SK-N-MC (cell line): Measurements from ENCODE around the gene RPN1.

ENCODE experiments used
- DNase-seq: peaks from one replicate; pipeline ENCODE4 v3.0.0-alpha.2; 2011; ENCODE audit warnings: low read depth, low spot score
- H3K27ac ChIP-seq: fragments of 200-600 bp; sonication (generic); 2 replicates; pipeline ENCODE4 v1.5.1; 2016; ENCODE audit warnings: mixed run types
- H3K36me3 ChIP-seq: fragments of 200-600 bp; sonication (generic); 2 replicates; pipeline ENCODE4 v1.6.1; 2017; ENCODE audit warnings: antibody characterized with exemption, low read length, mixed read lengths; ENCODE audit not compliant: insufficient read depth
- H3K4me3 ChIP-seq: fragments of 200-600 bp; sonication (generic); 2 replicates; pipeline ENCODE4 v1.5.1; 2016
- H3K9ac ChIP-seq: fragments of 200-600 bp; sonication (generic); 2 replicates; pipeline ENCODE4 v1.8.0; 2017; ENCODE audit warnings: mixed run types, mixed read lengths; ENCODE audit not compliant: insufficient read length
- H3K9me3 ChIP-seq: fragments of 200-600 bp; sonication (generic); 2 replicates; pipeline ENCODE4 v1.6.1; 2017; ENCODE audit warnings: low read depth, mild to moderate bottlenecking, antibody characterized with exemption, low read length, moderate library complexity, mixed read lengths
- EZH2 ChIP-seq: fragments of 200-600 bp; sonication (generic); IDR thresholded peaks from one replicate; pipeline ENCODE4 v1.6.1; 2017; ENCODE audit warnings: antibody characterized with exemption
- FOXP2 ChIP-seq: optimal IDR thresholded peaks from 2 replicates; pipeline ENCODE3; 2011; ENCODE audit warnings: mild to moderate bottlenecking, moderate library complexity; ENCODE audit not compliant: insufficient read depth; ENCODE audit errors: extremely low read length, control extremely low read depth
- POLR2AphosphoS5 ChIP-seq: IDR thresholded peaks from 2 replicates; pipeline ENCODE4 v1.6.1; 2012; ENCODE audit warnings: mild to moderate bottlenecking, low read depth, low read length, borderline replicate concordance

The RPN1 gene

DNA sequence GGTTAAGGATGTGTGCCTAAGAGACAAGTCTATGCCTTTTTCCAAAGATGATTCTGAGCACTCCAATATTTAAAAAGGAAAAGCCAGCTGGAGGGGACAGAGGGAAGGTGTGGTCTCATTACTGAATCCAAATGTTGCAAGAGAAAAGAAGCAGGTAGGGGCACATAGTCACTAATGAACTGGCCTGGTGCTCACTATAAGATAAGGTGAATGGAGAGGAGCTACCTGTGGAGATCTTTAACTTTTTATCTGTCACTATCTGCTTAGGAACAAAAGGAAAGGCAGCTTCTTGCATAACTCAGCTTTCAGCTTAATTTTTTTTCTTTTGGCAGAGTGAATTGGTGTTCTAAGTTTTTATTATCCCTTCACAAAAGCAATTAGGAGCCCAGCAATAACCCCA is 69.1 kb downstream of the RPN1 start:
- no peak overlapping the region for H3K9ac ChIP-seq
- no peak for TF ChIP-seq POLR2AphosphoS5
- no peak for TF ChIP-seq FOXP2
- TF ChIP-seq EZH2, result no peak
- H3K27ac ChIP-seq, result no peak overlapping the region
- no peak overlapping the region for H3K4me3 ChIP-seq
- no peak for DNase-seq
- no peaks in the 10 kb centered on the region for H3K9me3 ChIP-seq
- no peaks in the 10 kb centered on the region for H3K36me3 ChIP-seq

- H3K9me3 ChIP-seq, result no peaks in the 10 kb centered on the region
- TF ChIP-seq POLR2AphosphoS5 (no peak), EZH2 (no peak), FOXP2 (no peak)
Observed at GRCh38 chr3:128579927-128580326, 70.7 kb downstream of the RPN1 start.

GRCh38 chr3:128578346-128578745 is 72.3 kb downstream of the RPN1 start:
- Histone ChIP-seq H3K27ac (no peak overlapping the region), H3K36me3 (no peaks in the 10 kb centered on the region), H3K9me3 (no peaks in the 10 kb centered on the region), H3K4me3 (no peak overlapping the region), H3K9ac (no peak overlapping the region)
- no peak for DNase-seq
- TF ChIP-seq POLR2AphosphoS5 (no peak), FOXP2 (no peak), EZH2 (no peak)

More at GRCh38 chr3:128579927-128580326, 70.7 kb downstream of the RPN1 start:
- no peak overlapping the region for H3K4me3 ChIP-seq
- H3K27ac ChIP-seq, result no peak overlapping the region
- no peak for DNase-seq
- H3K36me3 ChIP-seq, result no peaks in the 10 kb centered on the region
- no peak overlapping the region for H3K9ac ChIP-seq

- TF ChIP-seq POLR2AphosphoS5 (no peak), FOXP2 (no peak), EZH2 (no peak)
- H3K27ac ChIP-seq, result no peak overlapping the region
Observed at GRCh38 chr3:128577711-128578110, 72.9 kb downstream of the RPN1 start.

DNA sequence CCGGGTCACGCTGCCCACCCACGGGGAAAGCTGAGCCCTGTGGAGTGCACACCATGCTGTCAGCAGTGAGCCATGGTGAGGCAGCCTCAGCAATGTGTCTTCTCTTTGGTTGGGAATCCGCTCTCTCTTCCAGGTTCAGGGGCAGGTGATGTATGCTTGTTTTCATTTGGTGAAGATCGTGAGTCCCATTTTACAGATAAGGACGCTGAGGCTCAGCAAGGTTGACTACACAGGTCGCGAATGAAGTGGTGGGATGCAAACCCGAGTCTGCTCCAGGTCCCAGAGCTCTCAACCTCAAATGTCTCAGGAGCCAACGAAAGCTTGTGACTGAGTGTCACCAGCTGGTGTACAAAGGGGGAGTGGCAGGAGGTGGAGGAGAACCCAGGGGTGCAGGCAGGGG is 74.3 kb downstream of the RPN1 start:
- Histone ChIP-seq H3K9ac (no peak overlapping the region), H3K27ac (no peak overlapping the region), H3K9me3 (no peaks in the 10 kb centered on the region), H3K4me3 (no peak overlapping the region), H3K36me3 (no peaks in the 10 kb centered on the region)
- TF ChIP-seq POLR2AphosphoS5 (no peak), FOXP2 (no peak), EZH2 (no peak)
- DNase-seq, result no peak

More at GRCh38 chr3:128577711-128578110, 72.9 kb downstream of the RPN1 start:
- Histone ChIP-seq H3K9ac (no peak overlapping the region), H3K9me3 (no peaks in the 10 kb centered on the region), H3K4me3 (no peak overlapping the region), H3K36me3 (no peaks in the 10 kb centered on the region)
- no peak for DNase-seq

DNA sequence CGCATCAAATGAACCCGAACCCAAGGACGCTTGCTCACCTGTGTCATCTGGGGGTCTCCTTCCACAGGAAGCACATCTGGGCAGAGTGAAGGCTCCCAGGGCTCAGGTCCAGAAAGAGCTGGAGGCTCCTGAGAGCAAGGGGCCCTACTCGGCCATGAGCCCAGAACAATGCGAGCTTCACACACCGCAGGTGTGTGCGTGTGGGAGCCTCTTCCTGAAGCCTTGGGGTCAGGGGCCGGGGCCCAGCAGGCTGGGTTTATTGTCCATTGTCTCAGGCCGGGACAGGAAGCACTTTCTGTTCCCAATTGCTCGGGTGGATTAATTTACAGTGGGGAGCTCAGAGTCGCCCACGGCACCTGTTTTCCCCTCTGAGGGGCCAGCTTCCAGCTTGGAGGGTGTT is 74.8 kb downstream of the RPN1 start:
- H3K36me3 ChIP-seq, result no peaks in the 10 kb centered on the region
- DNase-seq, result no peak
- no peak overlapping the region for H3K9ac ChIP-seq
- no peak overlapping the region for H3K27ac ChIP-seq
- no peak for TF ChIP-seq POLR2AphosphoS5
- no peak for TF ChIP-seq FOXP2
- no peak for TF ChIP-seq EZH2
- no peaks in the 10 kb centered on the region for H3K9me3 ChIP-seq
- no peak overlapping the region for H3K4me3 ChIP-seq

GRCh38 chr3:128573707-128574162 is 76.9 kb downstream of the RPN1 start:
- TF ChIP-seq POLR2AphosphoS5 (no peak), FOXP2 (no peak), EZH2 (no peak)
- DNase-seq, result no peak
- Histone ChIP-seq H3K9me3 (no peaks in the 10 kb centered on the region), H3K4me3 (no peak overlapping the region), H3K9ac (no peak overlapping the region), H3K27ac (no peak overlapping the region), H3K36me3 (no peaks in the 10 kb centered on the region)

DNA sequence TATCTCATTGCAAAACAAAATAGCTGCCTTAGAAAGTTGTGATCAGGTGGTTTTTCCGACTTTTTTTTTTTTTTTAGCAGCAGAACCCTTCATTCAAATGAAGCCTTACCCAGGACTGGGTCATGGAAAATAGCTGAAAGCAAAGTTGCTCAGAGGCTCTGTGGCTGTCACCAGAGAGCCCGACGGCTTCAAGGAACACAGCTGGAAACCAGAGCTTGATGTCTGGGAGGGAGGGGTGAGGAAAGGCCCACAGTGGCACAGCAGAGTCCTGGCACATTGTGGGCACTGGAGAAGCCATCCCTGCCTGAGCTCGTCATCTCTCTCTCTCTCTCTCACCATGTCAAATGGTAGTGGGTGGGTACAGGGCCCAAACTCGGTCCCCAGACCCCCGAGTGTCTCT is 77.5 kb downstream of the RPN1 start:
- Histone ChIP-seq H3K27ac (no peak overlapping the region), H3K4me3 (no peak overlapping the region)
- DNase-seq, result no peak

DNA sequence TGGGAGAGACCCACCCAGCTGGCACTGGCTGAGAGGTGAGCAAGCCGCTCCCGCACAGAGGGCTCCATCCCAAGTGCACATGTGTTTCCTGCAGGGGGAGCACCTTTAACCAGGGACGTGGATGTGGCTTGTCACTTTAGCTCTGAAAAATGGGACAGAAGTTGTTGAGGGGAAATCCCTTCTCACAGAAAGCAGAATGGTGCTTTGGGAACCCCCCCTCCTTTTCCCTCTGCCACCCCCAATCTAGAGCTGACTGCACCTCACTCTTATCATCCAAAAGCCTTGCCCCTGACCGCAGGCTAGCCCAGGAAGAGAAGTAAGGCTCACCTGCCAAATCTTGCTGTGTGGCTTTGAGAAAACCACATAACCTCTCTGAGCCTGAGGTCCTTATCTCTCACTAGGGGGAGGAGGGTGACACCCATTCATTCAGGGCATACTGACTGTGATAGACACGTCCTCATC is 77.9 kb downstream of the RPN1 start:
- DNase-seq, result no peak
- H3K9ac ChIP-seq, result no peak overlapping the region
- H3K4me3 ChIP-seq, result no peak overlapping the region
- no peak overlapping the region for H3K27ac ChIP-seq
- H3K36me3 ChIP-seq, result no peaks in the 10 kb centered on the region
- TF ChIP-seq FOXP2 (no peak), EZH2 (no peak), POLR2AphosphoS5 (no peak)
- H3K9me3 ChIP-seq, result no peaks in the 10 kb centered on the region

More for the DNA sequence above, 77.5 kb downstream of the RPN1 start:
- no peaks in the 10 kb centered on the region for H3K9me3 ChIP-seq
- H3K9ac ChIP-seq, result no peak overlapping the region
- TF ChIP-seq FOXP2 (no peak), EZH2 (no peak), POLR2AphosphoS5 (no peak)
- no peaks in the 10 kb centered on the region for H3K36me3 ChIP-seq
